ENCODE data around the gene CEBPZOS.
"Not testable (repeated sequence)": the region's sequence is repeated elsewhere in the genome, so short reads cannot be mapped to it uniquely, and the experiment has no call there.

CEBPZOS gene

GRCh38 chr2:37191747-37192146 lies 4.5 kb upstream of the CEBPZOS start:
- no peak for DNase-seq

GRCh38 chr2:37192551-37192950 lies 3.7 kb upstream of the CEBPZOS start:
- DNase-seq: no peak

- DNase-seq: peak in 1 of 2 donors; percentile 4
Measured at GRCh38 chr2:37195862-37196319, 405 bp upstream of the CEBPZOS start.

- DNase-seq: no peak
Measured at GRCh38 chr2:37198681-37199065, 2.4 kb downstream of the CEBPZOS start.

- DNase-seq: no peak
Measured at GRCh38 chr2:37201208-37201607, 4.9 kb downstream of the CEBPZOS start.

- DNase-seq: peak; percentile 28 to 39
Measured at GRCh38 chr2:37201766-37202165, 5.5 kb downstream of the CEBPZOS start.

- no peak for DNase-seq
Measured at GRCh38 chr2:37203708-37204107, 7.4 kb downstream of the CEBPZOS start.

- not testable (repeated sequence) for DNase-seq
Measured at GRCh38 chr2:37205071-37205661, 8.9 kb downstream of the CEBPZOS start.

GRCh38 chr2:37205689-37206341 lies 9.5 kb downstream of the CEBPZOS start:
- DNase-seq: no peak

- not testable (repeated sequence) for DNase-seq
Measured at GRCh38 chr2:37206760-37207159, 10.5 kb downstream of the CEBPZOS start.

- no peak for DNase-seq
Measured at GRCh38 chr2:37211212-37211611, 14.9 kb downstream of the CEBPZOS start.

GRCh38 chr2:37211939-37212338 lies 15.6 kb downstream of the CEBPZOS start:
- DNase-seq: no peak

GRCh38 chr2:37215250-37215649 lies 19.0 kb downstream of the CEBPZOS start:
- DNase-seq: no peak

GRCh38 chr2:37219046-37219445 lies 22.8 kb downstream of the CEBPZOS start:
- DNase-seq: no peak

GRCh38 chr2:37223131-37223530 lies 26.8 kb downstream of the CEBPZOS start:
- no peak for DNase-seq

GRCh38 chr2:37224063-37224462 lies 27.8 kb downstream of the CEBPZOS start:
- no peak for DNase-seq

GRCh38 chr2:37225129-37225528 lies 28.8 kb downstream of the CEBPZOS start:
- DNase-seq: not testable (repeated sequence)

GRCh38 chr2:37226863-37227262 lies 30.6 kb downstream of the CEBPZOS start:
- no peak for DNase-seq

GRCh38 chr2:37228788-37229187 lies 32.5 kb downstream of the CEBPZOS start:
- no peak for DNase-seq

- DNase-seq: no peak
Measured at GRCh38 chr2:37230581-37230980, 34.3 kb downstream of the CEBPZOS start.

GRCh38 chr2:37231241-37232130 lies 35.2 kb downstream of the CEBPZOS start, which contains the start of the genes CEBPZ and NDUFAF7:
Gene CEBPZ (minus strand): TSS chr2:37231596. CDS start chr2:37231567, 29 bp downstream.
Gene NDUFAF7 (plus strand): TSS chr2:37231658. CDS start chr2:37231706, 48 bp downstream.
- DNase-seq: peak; percentile 86 to 87

- DNase-seq: peak in 1 of 2 donors; percentile 4
Measured at GRCh38 chr2:37232131-37232933, 36.0 kb downstream of the CEBPZOS start.

- no peak for DNase-seq
Measured at GRCh38 chr2:37243435-37243834, 47.1 kb downstream of the CEBPZOS start.
